H54 (cell line): ENCODE results near the gene CMTM3.
A peak's percentile ranks its signal among the peaks of the same experiment; 100 is the strongest.

Source experiments
- DNase-seq: peaks from one replicate; pipeline ENCODE4 v3.0.0; 2011; ENCODE audit warnings: low spot score, mixed read lengths; ENCODE audit not compliant: insufficient read length
- FAIRE-seq: peaks from 3 replicates; lab custom pipeline; 2011; peaks lifted over from hg19 to GRCh38; lab: Jason Lieb, UNC
- POLR2A ChIP-seq: IDR thresholded peaks from 2 replicates; pipeline ENCODE4 v1.6.1; 2011; ENCODE audit warnings: low read depth, mild to moderate bottlenecking, low read length

CMTM3 gene

DNA sequence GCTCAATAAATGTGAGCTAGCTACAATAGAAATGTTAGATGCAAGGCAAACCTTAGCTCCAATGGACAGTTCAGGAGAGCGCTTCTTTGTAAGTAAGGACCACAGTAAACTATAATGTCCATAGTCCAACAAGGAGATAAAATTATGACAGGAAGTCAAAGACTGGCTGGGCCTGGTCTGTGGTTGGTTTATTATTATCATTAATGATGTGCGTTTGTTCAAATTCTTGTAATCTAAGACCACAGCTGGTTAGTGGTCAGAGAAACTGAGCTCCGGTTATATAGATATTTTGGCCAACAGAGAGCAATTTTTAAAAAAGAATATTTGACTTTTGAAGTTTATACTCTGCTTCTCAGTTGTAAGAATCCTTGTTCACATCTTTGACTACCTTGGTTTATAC is 30.0 kb upstream of the CMTM3 start:
- no peak for TF ChIP-seq POLR2A
- FAIRE-seq, result no peak
- no peak for DNase-seq

DNA sequence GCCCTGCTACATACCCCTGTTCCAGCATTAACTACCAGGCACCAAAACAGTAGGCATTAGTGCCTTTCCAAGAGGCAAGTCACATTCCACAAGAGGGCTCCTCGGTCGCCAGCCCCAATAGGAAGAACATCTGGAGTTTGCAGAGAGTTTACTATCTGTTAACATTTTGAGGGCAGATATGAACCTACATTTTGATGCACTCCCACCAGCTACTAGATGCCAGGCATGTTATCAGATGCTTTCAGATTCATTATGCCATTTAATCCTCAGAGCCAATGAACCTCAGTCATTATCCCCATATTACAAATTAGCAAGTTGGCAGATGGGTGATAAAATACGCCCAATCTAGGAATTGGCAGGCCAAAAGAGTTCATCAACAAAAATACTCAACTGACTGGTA is 29.4 kb upstream of the CMTM3 start:
- TF ChIP-seq POLR2A, result no peak
- no peak for DNase-seq
- FAIRE-seq, result no peak

DNA sequence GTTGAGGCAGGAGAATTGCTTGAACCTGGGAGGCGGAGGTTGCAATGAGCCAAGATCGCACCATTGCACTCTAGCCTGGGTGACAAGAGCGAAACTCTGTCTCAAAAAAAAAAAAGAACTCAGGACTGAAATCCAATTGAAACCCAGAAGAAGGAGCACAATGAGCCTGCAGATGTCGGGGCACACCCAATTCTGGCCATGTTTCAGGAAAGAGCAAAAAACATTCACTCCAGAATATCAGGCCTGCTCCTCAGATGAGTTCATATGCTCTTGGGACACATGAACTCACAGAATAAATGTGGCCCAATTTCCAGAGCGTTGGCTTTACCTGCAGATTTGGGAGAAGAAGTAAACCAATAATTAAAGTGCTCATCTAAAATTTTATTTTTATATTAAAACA is 28.2 kb upstream of the CMTM3 start:
- TF ChIP-seq POLR2A, result no peak
- DNase-seq (no peak), FAIRE-seq (no peak)

DNA sequence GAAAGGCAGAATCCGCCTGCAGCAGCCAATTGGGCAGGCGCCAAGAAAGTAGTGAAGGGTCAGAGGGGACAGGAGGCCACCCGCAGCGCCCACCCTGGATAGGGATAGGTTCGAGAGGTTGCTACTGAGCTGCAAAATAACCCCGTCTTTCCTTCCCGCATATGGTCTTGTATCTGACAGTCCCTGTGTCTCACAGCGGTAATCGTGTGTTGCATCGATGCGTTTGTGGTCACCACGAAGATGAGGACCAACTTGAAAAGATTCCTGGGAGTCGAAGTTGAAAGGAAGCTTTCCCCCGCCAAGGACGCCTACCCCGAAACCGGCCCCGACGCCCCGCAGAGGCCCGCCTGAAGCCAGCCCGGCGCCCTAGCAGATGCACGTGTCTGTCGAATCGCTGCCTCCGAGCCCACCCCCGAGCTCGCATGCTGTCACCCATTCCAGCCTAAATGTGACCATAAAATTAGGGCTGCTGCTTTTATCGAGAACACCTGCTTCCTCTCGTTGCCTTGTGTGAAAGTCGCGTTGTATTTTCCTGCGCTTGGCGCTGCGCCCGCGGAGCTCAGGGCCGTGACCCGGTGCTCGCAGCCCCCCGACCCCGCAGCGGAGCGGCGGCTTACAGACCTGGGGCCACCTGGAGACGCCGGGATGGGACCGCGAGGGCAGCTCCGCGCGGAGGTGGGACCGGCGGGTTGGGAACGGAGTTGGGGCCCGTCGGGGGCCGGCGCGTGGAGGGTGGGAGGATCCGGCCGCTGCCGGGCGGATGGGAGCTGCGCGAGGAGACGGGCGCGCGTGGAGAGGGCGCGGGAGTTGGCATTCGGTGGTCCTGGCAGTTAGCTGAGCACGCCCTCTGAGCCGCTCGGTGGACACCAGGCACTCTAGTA is 25.6 kb upstream of the CMTM3 start, which contains the start of gene CMTM2:
CMTM2 (plus strand) TSS at position 813 of the 881 bp plus-strand sequence. CDS start 145 bp downstream, outside the sequence.
- FAIRE-seq, result no peak

DNA sequence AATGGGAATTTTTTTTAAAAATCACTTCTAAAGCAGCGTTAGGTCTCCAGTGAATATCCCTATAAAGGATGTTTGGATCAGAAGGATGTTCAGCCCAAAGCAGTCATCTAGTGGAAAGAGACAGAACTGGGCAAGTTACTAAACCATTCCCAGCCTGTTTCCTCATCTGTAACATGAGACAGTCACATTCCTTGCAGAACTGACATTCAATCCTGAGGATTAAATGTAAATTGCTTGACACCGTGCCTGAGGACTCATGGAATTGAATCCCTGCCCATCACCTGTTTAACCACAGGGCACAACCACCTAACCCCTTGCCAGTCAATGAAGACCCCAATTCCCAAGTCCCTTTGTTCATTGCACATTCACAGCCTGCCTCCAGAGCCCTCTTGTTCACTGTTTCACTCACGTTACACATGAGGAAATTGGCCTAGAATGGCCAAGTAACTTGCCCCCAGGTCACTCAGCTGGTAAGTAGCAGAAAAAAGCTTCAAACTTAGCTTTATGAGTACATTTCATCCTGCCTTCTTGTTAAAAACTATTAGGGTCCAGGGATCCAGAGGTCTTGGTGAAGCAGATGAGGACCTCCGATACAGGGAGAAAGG is 23.8 kb upstream of the CMTM3 start:
- no peak for TF ChIP-seq POLR2A
- peak; percentile 60 for FAIRE-seq
- peak; percentile 45 for DNase-seq

More for the DNA sequence above, 25.6 kb upstream of the CMTM3 start, which contains the start of gene CMTM2:
- no peak for DNase-seq
- TF ChIP-seq POLR2A, result no peak

DNA sequence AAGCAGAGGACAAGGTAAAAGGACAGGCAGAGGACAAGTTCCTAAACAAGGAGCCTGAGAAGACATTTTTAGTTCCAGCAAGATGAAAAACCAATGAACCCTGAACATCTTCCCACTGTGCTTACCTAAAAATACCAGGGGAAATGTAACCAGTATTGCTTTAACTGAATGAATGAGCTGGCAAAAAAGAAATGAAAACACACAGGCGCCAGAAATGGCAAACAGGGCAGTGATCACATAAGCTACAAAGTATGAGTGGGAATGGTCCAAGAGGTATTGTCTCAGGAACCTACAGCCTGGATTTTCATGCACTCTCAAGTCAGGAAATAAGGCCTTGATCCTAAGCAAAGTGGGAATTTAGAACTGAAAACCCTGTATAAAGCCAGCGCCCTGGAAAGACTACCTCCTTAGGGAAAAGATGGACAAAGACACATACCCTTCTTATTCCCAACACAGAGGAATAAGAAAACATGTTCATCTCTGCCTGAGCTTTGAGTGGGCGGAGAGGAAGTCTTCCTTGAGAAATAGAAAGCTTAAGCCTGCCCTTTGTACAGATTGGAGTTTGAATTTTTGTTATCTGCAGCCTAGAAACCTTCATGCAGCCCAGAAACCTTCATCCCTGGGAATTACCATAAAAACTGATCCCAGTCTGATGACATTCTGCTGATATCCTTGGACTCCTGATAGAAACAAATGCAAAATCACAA is 23.1 kb upstream of the CMTM3 start:
- FAIRE-seq, result no peak
- no peak for DNase-seq
- no peak for TF ChIP-seq POLR2A

DNA sequence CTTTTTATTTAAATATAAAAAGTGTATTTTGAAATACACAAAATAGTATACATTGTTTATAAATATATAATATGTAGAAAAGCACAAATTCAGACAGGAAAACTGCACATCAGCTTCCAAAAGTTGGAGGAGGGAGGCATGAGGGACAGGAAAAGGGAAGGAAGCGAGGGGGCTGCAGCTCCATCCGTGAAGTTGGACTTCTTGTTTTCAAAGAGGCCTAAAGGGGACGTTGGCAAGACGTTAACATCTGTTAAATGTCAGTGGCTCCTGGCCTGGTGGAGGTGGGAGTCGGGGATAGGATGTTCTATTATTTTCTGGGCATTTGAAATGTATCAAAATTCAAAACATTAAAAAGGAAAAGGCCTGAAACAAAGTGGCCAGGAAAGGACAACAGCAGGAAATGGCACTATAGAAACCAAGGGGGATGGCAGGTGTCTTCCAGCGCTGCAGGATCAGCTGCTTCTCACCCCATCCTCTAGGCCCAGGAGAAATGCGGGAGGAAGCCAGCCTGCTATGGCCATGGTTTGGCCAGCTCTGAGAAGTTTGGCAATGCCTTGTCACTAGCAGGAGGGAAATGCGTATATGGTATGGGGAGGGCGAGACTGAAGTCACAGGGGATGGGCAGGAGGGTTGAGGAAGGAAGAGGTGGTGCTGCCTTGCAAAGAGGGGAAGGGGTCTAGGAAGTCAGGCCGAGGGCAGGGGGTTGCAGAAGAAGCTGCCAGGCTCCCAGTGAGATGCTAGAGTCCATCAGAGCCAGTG is 18.8 kb upstream of the CMTM3 start:
- DNase-seq (no peak), FAIRE-seq (no peak)
- no peak for TF ChIP-seq POLR2A

DNA sequence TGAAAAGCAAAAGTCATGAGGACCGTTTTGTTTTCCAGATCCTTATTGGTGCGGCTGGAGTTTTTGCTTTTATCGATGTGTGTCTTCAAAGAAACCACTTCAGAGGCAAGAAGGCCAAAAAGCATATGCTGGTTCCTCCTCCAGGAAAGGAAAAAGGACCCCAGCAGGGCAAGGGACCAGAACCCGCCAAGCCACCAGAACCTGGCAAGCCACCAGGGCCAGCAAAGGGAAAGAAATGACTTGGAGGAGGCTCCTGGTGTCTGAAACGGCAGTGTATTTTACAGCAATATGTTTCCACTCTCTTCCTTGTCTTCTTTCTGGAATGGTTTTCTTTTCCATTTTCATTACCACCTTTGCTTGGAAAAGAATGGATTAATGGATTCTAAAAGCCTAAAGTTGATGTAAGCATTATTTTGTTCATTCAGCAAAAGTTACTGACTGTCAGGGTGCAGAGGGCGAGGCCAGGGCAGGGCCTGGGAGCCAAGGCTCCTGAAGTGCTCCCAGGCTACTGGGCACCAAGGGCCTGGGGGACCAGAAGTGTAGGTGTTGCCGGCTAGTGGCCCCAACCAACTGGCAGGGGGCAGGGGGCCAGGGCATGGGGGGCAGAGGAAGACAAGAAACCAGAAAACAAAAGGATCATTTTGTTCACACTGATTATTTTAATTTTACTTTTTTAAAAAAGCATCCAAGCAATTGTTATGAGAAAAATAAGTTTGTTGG is 16.5 kb upstream of the CMTM3 start:
- no peak for TF ChIP-seq POLR2A
- DNase-seq (no peak), FAIRE-seq (no peak)

DNA sequence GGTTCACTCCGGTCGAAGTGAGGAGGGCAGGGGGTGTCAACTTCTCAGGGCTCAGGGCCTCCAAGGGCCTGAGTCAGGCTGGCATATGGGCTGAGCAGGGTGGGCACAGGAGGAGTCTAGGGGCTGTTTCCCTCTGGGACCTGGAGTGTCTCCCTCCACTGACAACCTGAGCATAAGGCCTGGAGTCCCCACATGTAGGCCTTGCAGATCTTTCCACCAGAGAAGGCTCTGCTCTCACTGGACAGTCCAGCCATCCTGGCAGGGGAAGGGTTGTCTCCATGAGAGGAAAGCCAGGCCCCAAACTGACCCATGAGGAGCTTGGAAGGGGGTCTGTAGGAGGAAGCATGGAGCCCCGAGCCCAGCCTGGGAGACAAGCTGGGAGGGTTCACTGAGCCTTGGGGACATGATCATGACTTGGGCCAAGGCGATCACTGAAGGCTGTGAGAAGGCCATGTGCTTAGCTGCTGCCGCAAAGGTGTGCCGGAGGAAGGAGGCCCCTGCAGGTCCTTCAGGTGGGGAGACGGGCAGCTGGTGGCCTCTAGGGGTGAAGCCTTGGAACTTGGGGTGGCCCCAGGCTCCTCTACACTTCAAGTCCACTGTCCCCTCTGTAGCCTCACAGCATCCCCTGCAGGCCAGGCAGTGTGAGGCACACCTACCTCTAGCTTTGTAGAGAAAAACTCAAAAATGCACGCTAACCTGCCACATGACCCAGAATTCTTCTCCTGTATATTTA is 15.4 kb upstream of the CMTM3 start:
- FAIRE-seq (no peak), DNase-seq (peak; percentile 35)
- no peak for TF ChIP-seq POLR2A

DNA sequence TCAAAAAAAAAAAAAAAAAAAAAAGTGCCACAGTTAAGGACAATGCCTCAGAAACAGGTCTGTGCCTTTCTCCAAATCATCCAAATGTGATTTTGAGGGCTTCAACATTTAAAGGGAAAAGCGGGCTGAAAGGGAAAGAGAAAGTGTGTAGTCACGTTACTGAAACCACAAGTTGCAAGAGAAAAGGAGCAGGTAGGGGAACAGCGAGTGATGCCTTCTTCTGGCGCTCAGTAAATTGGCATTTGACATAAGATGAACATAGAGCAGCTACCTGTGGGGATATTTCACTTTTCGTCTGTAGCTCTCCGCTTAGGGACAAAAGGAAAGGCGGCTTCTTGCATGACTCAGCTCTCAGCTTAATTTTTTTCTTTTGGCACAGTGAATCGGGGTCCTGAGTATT is 14.2 kb upstream of the CMTM3 start:
- FAIRE-seq (no peak), DNase-seq (no peak)
- TF ChIP-seq POLR2A, result no peak

DNA sequence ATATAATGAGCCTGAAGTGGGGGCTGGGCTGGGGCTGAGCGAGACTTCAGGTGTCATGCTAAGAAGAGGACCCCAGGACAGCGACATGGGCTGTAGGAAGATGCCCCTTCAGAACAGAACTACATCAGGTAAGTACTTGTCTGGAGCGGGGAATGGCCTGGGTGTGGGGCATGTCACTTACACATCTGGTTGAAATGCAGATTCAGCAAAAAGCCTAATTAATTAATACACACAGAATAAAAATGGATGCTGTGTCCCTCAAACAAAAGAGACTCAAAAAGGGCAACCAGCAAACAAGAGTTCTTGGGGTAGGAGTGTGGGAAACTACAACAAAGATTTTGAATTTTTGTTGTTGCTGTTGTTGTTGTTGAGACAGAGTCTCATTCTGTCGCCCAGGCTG is 13.5 kb upstream of the CMTM3 start:
- no peak for FAIRE-seq
- no peak for TF ChIP-seq POLR2A

DNA sequence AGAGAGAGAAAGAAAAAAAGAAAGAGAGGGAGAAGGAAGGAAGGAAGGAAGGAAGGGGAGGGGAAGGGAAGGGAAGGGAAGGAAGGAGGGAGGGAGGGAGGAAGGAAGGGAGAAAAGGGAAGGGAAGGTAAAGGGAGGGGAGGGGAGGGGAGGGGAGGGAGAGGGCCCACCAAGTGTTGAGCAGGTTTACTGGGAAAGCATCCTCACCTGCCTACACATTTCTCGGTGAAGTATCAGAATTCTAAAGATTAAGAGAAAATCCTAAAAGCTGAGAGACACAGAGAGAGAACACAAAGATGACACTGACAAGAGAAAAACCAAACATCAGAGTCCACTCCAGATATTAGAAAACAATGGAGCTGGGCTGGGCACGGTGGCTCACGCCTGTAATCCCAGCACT is 12.3 kb upstream of the CMTM3 start:
- no peak for TF ChIP-seq POLR2A
- no peak for DNase-seq
- no peak for FAIRE-seq

More for the DNA sequence above, 13.5 kb upstream of the CMTM3 start:
- no peak for DNase-seq
